LNCAP (cell line): ENCODE results near the gene EEF1A2.
A peak's percentile ranks its signal among the peaks of the same experiment; 100 is the strongest.

Experiments
- TF ChIP-seq, protein P1 (sequence below): fragments of 450-650 bp; IDR thresholded peaks from 2 replicates; pipeline ENCODE4 v1.5.1; 2017; ENCODE audit warnings: mild to moderate bottlenecking

Gene EEF1A2

DNA sequence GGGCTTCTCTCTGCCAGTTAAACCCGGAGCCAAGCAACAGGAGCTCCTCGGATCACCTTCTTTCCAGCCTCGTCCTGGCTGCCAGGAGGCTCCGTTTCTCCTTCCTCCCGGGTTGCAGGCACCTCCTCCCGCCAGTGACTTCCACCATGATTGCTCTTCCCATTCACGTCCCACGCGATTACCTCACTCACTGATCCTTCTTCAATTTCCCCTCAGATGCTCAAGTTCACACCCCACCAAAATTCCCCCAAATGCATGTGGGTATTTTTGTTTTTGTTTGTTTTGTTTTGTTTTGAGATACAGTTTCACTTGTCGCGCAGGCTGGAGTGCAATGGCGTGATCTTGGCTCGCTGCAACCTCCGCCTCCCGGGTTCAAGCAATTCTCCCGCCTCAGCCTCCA, 51.6 kb downstream of the EEF1A2 start:
- TF ChIP-seq, protein P1, sequence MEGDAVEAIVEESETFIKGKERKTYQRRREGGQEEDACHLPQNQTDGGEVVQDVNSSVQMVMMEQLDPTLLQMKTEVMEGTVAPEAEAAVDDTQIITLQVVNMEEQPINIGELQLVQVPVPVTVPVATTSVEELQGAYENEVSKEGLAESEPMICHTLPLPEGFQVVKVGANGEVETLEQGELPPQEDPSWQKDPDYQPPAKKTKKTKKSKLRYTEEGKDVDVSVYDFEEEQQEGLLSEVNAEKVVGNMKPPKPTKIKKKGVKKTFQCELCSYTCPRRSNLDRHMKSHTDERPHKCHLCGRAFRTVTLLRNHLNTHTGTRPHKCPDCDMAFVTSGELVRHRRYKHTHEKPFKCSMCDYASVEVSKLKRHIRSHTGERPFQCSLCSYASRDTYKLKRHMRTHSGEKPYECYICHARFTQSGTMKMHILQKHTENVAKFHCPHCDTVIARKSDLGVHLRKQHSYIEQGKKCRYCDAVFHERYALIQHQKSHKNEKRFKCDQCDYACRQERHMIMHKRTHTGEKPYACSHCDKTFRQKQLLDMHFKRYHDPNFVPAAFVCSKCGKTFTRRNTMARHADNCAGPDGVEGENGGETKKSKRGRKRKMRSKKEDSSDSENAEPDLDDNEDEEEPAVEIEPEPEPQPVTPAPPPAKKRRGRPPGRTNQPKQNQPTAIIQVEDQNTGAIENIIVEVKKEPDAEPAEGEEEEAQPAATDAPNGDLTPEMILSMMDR, result no peak

DNA sequence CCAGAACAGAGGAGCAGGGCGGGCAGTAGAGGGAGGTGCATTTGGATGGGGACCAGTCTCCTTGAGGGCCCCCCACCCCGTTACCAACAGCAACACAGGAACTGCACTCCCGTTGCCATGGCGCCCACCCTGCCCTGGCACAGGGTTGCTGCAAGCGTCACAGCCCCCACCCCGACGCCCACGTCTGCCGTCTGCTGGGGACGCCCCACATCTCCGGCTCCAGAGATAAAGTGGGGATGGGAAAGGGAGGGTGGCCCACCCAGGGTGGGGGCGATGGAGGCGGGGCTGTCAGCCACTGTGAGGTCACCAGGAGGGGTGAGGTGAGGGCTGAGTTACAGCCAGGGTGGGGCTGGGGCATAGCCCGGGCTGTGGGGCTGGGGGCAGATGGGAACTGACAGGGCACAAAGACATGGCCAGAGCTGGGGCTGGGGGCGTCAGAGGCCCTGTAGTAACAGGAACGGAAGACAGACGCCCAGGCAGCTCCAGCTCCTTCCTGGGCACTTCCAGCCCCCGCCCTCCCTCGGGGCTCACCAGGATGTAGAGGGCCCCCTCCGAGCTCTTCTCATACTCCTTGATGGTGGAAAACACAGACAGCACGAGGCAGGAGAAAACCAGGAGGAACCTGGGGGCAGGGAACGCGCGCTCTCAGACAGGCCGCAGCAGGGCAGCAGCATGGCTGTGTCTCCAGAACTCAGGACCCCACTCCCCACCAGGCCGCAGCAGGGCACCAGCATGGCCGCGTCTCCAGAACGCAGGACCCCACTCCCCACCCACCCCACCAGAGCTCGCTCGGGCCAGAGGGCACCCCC, 52.5 kb downstream of the EEF1A2 start:
- TF ChIP-seq, protein P1, result no peak

DNA sequence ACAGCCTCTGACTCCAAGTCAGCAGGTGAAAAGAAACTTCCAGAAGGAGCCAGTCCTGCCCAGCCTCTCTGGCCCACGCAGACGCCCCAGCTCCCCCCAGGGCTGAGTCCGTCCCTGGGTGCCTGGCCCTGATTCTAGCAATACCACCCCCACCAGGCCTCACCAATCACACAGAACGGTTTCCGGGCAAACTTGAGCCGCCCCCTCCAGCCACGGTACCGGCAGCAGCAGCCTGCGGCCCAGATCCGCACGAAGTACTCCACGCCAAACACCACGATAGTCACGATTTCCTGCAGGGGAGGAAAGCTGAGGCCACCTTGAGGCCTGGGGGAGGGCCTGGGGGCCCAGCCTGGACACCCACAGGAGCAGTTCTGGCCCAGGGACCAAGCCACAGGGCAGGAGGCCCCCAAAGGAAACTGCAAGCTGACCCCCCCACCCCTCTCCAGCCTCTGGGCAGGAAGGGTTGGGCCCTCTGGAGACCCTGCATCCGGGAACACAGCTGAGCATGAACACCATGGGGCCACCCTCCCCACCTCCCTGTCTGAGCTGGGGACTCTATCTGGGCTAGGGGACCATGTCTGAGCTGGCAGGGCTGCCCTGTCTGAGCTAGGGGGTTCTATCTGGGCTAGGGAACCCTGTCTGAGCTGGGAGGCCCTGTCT, 53.7 kb downstream of the EEF1A2 start:
- TF ChIP-seq, protein P1, result no peak

DNA sequence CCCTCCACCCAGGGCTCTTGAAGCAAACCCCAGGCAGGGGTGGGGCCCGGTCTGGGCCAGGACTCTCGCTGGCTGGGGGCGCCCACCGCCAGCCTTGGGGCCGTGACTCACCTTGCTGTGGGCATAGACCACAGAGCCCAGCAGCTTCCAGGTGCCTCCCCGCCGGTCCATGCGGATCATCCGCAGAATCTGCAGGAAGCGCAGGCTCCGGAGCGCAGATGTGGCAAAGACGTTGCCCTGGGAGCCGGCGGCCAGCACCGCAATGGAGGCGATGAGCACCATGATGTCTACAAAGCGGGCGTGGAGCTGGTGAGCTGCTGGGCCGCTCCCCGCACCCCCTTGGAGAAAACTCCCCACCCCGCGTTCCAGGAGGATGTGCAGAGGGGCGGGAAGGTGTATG, 54.3 kb downstream of the EEF1A2 start:
- TF ChIP-seq, protein P1, result no peak

DNA sequence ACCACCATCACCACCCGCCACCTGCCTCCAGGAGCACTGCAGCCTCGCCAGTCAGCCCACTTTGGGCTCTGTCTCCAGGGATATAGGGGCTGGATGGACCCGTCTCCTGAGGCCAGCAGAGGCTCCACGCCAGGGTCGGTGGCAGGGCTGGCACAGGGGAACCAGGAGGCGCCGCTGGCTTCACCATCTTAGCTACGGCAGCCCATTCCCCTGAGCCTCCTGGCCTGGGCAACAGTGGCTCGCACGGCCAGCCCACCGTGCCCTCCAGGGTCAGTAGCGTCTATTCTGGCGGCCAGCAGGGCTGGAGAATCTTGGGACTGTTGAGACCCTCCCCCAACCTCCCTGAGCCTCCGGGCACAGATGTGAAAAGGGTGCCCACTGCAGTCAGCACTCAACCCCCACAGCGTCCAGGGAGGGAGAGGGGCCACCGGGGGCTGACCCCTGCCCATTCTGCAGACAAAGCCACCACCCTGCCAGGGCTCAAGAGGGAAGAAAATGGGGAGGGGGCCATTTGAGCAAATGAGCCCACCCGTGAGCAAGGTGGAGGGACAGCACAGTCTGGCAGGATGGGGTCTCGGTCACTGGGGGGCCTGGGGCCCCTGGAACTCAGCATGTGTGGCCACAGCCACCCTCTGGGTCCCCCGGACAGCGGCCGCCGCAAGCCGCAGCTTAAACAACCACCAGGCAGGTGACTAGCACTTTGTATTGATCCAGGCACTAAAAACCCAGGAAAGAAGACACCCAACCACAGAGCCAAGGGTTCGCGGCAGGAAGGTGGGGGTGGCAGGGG, 55.1 kb downstream of the EEF1A2 start:
- TF ChIP-seq, protein P1, result no peak

DNA sequence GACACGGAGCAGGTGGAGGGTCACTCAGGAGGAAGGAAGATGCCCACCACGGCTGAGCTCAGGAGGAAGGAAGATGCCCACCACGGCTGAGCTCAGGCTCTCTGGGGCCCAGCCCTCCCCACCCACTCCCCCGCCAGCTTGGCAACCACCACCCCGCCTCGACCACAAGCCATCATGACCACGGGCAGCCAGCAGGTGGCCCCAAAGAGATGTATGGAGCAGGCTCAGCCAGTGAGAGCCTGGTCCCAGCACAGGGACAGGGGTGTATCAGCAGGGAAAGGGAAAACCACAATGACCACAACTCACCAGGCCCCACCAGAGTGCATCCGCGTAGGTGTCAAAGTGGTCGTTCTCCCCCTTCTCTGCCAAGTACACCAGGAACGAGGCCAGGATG, 56.8 kb downstream of the EEF1A2 start:
- TF ChIP-seq, protein P1, result peak; percentile 47

DNA sequence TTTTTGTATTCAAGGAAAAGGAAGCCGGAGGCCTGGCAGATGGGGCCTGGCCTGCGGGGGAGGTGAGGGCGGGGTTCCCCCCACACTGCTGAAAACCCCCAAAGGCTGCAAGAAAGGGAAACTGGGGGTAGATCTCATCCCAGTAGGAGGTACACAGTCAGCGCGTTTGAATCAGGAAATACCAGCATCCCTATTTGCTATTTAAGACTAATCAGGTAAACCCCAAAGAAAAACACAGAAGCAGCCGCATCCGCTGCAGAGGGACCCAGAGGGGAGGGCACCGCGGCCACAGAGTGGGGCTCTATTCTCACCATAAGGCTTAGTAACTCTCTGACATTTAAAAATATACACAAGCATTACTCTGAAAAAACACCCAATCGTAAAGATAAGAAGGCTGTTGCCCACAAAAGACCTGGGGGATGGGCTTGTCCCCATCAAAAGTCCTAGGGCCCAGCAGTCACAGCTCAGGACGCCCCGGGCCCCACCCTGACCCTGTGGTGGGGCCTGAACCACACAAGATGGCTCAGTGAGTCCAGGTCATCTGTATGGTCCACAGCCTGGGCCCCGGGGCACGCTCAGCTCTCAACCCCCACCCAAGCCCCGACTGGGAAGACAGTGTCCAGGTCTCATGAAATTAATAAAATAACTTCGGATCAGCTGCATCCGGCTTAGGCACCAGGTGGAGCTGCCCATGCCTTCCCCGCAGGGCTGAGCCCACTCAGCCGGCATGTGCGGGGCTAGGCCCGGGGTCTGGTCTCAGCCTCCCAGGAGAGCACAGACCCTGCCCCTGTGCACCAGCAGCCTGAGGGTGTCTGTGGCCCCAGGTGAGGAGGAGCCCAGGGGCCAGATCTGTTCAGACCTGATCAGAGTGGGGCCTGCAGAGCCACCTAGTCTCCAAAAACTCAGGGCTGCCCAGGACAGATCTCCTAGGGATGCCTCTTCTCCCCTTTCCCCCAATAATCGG, 57.5 kb downstream of the EEF1A2 start:
- TF ChIP-seq, protein P1, result no peak
